ENCODE measurements around the gene LCORL. TPM values are rescaled to one million over a fixed set of nuclear protein-coding genes. Genes with fewer than 3 reads are reported as not detected.

LCORL gene
- total and polyA plus RNA-seq, 12 donors = 2.6 to 28.8 (median 16.2) TPM

- H3K36me3 ChIP-seq (replicated peaks in 1 of 2) = no peaks in the 10 kb centered on the region
- no peak overlapping the region for H3K27ac ChIP-seq
- H3K27me3 ChIP-seq = no peaks in the 10 kb centered on the region
- no peaks in the 10 kb centered on the region for H3K9me3 ChIP-seq (replicated peaks in 1 of 3)
- DNase-seq = no peak
- TF ChIP-seq POLR2A (IDR thresholded peaks at IDR 0.05) = no peak
- TF ChIP-seq, protein P1, sequence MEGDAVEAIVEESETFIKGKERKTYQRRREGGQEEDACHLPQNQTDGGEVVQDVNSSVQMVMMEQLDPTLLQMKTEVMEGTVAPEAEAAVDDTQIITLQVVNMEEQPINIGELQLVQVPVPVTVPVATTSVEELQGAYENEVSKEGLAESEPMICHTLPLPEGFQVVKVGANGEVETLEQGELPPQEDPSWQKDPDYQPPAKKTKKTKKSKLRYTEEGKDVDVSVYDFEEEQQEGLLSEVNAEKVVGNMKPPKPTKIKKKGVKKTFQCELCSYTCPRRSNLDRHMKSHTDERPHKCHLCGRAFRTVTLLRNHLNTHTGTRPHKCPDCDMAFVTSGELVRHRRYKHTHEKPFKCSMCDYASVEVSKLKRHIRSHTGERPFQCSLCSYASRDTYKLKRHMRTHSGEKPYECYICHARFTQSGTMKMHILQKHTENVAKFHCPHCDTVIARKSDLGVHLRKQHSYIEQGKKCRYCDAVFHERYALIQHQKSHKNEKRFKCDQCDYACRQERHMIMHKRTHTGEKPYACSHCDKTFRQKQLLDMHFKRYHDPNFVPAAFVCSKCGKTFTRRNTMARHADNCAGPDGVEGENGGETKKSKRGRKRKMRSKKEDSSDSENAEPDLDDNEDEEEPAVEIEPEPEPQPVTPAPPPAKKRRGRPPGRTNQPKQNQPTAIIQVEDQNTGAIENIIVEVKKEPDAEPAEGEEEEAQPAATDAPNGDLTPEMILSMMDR (IDR thresholded peaks at IDR 0.05) = no peak
- WGBS, 4 donors = 82 to 91% (median 86%) methylated on average over 2 of the region's 2 CpGs
- H3K4me3 ChIP-seq = no peak overlapping the region
- intact Hi-C loops (cut with DNase I) = no loop called here
- no peaks in the 10 kb centered on the region for H3K4me1 ChIP-seq (replicated peaks in 1 of 2)
Observed at GRCh38 chr4:18051281-18051680, 29.7 kb upstream of the LCORL start.

- no peaks in the 10 kb centered on the region for H3K36me3 ChIP-seq (replicated peaks in 1 of 2)
- DNase-seq = no peak
- H3K4me1 ChIP-seq (replicated peaks in 1 of 2) = no peaks in the 10 kb centered on the region
- no peaks in the 10 kb centered on the region for H3K27me3 ChIP-seq
- no peak overlapping the region for H3K27ac ChIP-seq
- intact Hi-C loops (cut with DNase I) = no loop called here
- 90 to 96% (median 93%) methylated on average over 6 of the region's 6 CpGs for WGBS, 4 donors
- no peaks in the 10 kb centered on the region for H3K9me3 ChIP-seq (replicated peaks in 1 of 3)
- TF ChIP-seq, protein P1 (IDR thresholded peaks at IDR 0.05) = no peak
- TF ChIP-seq POLR2A (IDR thresholded peaks at IDR 0.05) = no peak
- no peak overlapping the region for H3K4me3 ChIP-seq
Observed at GRCh38 chr4:18050448-18050847, 28.9 kb upstream of the LCORL start.

- WGBS, 4 donors = 58 to 84% (median 75%) methylated on average over 3 of the region's 3 CpGs
- H3K4me3 ChIP-seq = no peak overlapping the region
- no peaks in the 10 kb centered on the region for H3K4me1 ChIP-seq (replicated peaks in 1 of 2)
Observed at GRCh38 chr4:18049446-18049845, 27.9 kb upstream of the LCORL start.

DNA sequence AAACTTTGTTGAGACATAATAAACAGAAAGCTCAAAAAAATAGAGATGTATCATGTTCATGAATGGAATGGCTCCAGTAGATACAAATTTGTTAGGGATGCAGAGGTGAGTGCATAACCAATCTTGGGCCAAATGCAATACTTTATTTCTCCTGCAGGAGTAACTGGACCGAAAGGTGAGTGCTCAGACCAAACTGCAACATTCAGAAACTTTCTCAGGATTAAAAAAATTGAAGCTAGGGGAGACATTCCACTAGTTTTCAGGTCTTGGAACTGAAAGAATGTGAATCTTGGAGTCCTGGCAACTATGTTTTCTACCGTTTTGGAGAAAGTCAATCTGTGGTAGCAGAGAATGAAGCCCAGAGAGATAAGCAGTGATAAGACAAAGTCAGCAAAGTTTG is 21.2 kb upstream of the LCORL start:
- intact Hi-C loops (cut with DNase I) = no loop called here
- H3K4me1 ChIP-seq (replicated peaks in 1 of 2) = no peaks in the 10 kb centered on the region
- TF ChIP-seq POLR2A (IDR thresholded peaks at IDR 0.05) = no peak
- TF ChIP-seq, protein P1 (IDR thresholded peaks at IDR 0.05) = peak in 1 of 6 experiments; percentile 21
- no peak for DNase-seq
- H3K27ac ChIP-seq = no peak overlapping the region
- WGBS, 4 donors = 72 to 79% (median 73%) methylated on average over 2 of the region's 2 CpGs
- H3K4me3 ChIP-seq = no peak overlapping the region
- H3K36me3 ChIP-seq (replicated peaks in 1 of 2) = no peaks in the 10 kb centered on the region
- H3K9me3 ChIP-seq (replicated peaks in 1 of 3) = no peaks in the 10 kb centered on the region
- H3K27me3 ChIP-seq = no peaks in the 10 kb centered on the region

More at GRCh38 chr4:18049446-18049845, 27.9 kb upstream of the LCORL start:
- TF ChIP-seq POLR2A (IDR thresholded peaks at IDR 0.05) = no peak
- TF ChIP-seq, protein P1 (IDR thresholded peaks at IDR 0.05) = no peak
- DNase-seq = no peak
- Histone ChIP-seq H3K27me3 (no peaks in the 10 kb centered on the region), H3K27ac (no peak overlapping the region), H3K9me3 (replicated peaks in 1 of 3) (no peaks in the 10 kb centered on the region), H3K36me3 (replicated peaks in 1 of 2) (no peaks in the 10 kb centered on the region)
- intact Hi-C loops (cut with DNase I) = no loop called here
